Suprapubic skin (tissue), 4 donors: ENCODE measurements around the gene IL23R. TPM values are rescaled to one million over a fixed set of nuclear protein-coding genes. Genes with fewer than 3 reads are reported as not detected.

ENCODE experiments used
- DNase-seq, 2 donors: peaks; one replicate each; pipeline ENCODE4 v3.0.0-alpha.2; 2019; ENCODE audit warnings: low spot score in 2 of 2
- H3K27ac ChIP-seq: fragments of 200-600 bp; sonication (generic); one replicate; pipeline ENCODE4 v1.5.1; 2019
- H3K27me3 ChIP-seq: fragments of 200-600 bp; sonication (generic); one replicate; pipeline ENCODE4 v1.5.1; 2019
- H3K36me3 ChIP-seq: fragments of 200-600 bp; sonication (generic); one replicate; pipeline ENCODE4 v1.5.1; 2019
- H3K4me1 ChIP-seq: fragments of 200-600 bp; sonication (generic); one replicate; pipeline ENCODE4 v1.5.1; 2019
- H3K4me3 ChIP-seq: fragments of 200-600 bp; sonication (generic); one replicate; pipeline ENCODE4 v1.5.1; 2019; ENCODE audit warnings: mild to moderate bottlenecking
- H3K9me3 ChIP-seq: fragments of 200-600 bp; sonication (generic); one replicate; pipeline ENCODE4 v1.5.1; 2019
- EP300 ChIP-seq: sonication (generic); formaldehyde crosslinking; IDR thresholded peaks from one replicate; pipeline ENCODE4 v1.6.1; 2017; ENCODE audit warnings: antibody characterized with exemption
- POLR2A ChIP-seq, 2 donors: fragments of 450-650 bp; IDR thresholded peaks; one replicate each; pipeline ENCODE4 v1.6.1; 2017; ENCODE audit warnings: antibody characterized with exemption in 2 of 2, mild to moderate bottlenecking in 2 of 2, moderate library complexity in 2 of 2
- POLR2AphosphoS5 ChIP-seq, 3 donors: sonication (generic); formaldehyde crosslinking; IDR thresholded peaks; one replicate each; pipeline ENCODE4 v1.6.1; 2017; ENCODE audit warnings: antibody characterized with exemption in 3 of 3
- WGBS: methylation state at CpG from one replicate; pipeline ENCODE4 v1.1.5; 2018; 5-methylcytosine and 5-hydroxymethylcytosine counted together
- total RNA-seq, 4 donors: library from RNA; depleted of rRNA; stranded (reverse); fragments of >200 nt; gene quantifications; one replicate each; pipeline ENCODE4 v1.1.0, GENCODE V29; 2016
- TF ChIP-seq, protein P1 (sequence below), 2 donors: fragments of 200-600 bp in 1 of 2; fragments of 450-650 bp in 1 of 2; sonication (generic) in 1 of 2; IDR thresholded peaks; one replicate each; pipeline ENCODE4 v1.5.1; 2016 to 2019; ENCODE audit warnings: antibody characterized with exemption in 2 of 2, mild to moderate bottlenecking in 1 of 2, moderate library complexity in 1 of 2

Gene IL23R
- total RNA-seq, 4 donors from 2014 or later = not detected

DNA sequence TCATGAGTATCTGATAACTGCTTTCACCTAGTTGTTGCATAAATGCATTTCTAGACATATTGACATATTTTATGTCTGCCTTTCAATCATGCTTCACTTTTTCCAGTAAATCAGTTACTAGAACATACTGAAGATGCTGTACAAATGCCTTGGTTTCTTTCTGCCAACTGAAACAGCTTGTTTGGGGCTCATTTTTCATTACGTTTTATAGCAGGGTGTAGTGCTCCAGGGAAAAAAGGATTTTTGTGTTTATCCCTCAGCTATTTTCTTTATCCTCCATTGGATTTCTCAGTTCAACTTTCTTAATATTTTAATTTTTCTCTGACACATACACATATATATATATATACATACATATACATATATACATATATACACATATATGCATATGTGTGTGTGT is 51.7 kb downstream of the IL23R start:
- H3K9me3 ChIP-seq = no peaks in the 10 kb centered on the region
- no peaks in the 10 kb centered on the region for H3K36me3 ChIP-seq
- H3K4me1 ChIP-seq = no peaks in the 10 kb centered on the region
- no peaks in the 10 kb centered on the region for H3K27me3 ChIP-seq
- H3K27ac ChIP-seq = no peak overlapping the region
- no peak overlapping the region for H3K4me3 ChIP-seq
- no peak for TF ChIP-seq POLR2A (IDR thresholded peaks at IDR 0.05)
- TF ChIP-seq, protein P1, sequence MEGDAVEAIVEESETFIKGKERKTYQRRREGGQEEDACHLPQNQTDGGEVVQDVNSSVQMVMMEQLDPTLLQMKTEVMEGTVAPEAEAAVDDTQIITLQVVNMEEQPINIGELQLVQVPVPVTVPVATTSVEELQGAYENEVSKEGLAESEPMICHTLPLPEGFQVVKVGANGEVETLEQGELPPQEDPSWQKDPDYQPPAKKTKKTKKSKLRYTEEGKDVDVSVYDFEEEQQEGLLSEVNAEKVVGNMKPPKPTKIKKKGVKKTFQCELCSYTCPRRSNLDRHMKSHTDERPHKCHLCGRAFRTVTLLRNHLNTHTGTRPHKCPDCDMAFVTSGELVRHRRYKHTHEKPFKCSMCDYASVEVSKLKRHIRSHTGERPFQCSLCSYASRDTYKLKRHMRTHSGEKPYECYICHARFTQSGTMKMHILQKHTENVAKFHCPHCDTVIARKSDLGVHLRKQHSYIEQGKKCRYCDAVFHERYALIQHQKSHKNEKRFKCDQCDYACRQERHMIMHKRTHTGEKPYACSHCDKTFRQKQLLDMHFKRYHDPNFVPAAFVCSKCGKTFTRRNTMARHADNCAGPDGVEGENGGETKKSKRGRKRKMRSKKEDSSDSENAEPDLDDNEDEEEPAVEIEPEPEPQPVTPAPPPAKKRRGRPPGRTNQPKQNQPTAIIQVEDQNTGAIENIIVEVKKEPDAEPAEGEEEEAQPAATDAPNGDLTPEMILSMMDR (IDR thresholded peaks at IDR 0.05) = no peak
- no peak for TF ChIP-seq EP300
- TF ChIP-seq POLR2AphosphoS5 (IDR thresholded peaks at IDR 0.05) = no peak
- no peak for DNase-seq
- WGBS = 76% methylated on average over 1 of the region's 1 CpG

DNA sequence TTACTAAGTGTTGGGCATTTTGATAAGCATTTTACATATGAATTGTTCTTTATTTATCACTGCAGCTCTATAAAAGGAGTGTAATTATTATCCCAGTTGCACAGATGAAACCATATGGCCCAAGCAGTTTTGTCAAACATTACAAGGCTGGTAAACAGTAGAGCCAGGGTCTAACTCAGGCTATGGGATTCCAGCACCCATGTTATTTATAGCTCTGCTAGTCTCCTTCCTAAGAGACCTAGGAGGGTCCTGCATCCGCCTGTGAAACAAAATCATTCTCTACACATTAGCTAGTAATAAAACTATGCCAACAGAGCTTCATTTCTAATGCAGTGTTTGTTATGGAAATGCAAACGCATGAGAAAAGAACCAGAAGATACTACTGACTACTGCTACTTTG is 58.6 kb downstream of the IL23R start:
- no peak overlapping the region for H3K4me3 ChIP-seq
- H3K4me1 ChIP-seq = peaks cover 12% of the 10 kb centered on the region
- no peaks in the 10 kb centered on the region for H3K27me3 ChIP-seq
- no peak for TF ChIP-seq EP300
- no peak for TF ChIP-seq POLR2A (IDR thresholded peaks at IDR 0.05)
- no peak for TF ChIP-seq POLR2AphosphoS5 (IDR thresholded peaks at IDR 0.05)
- TF ChIP-seq, protein P1 (IDR thresholded peaks at IDR 0.05) = no peak
- no peaks in the 10 kb centered on the region for H3K36me3 ChIP-seq
- no peak for DNase-seq
- H3K9me3 ChIP-seq = no peaks in the 10 kb centered on the region
- no peak overlapping the region for H3K27ac ChIP-seq
- WGBS = 64% methylated on average over 2 of the region's 2 CpGs

DNA sequence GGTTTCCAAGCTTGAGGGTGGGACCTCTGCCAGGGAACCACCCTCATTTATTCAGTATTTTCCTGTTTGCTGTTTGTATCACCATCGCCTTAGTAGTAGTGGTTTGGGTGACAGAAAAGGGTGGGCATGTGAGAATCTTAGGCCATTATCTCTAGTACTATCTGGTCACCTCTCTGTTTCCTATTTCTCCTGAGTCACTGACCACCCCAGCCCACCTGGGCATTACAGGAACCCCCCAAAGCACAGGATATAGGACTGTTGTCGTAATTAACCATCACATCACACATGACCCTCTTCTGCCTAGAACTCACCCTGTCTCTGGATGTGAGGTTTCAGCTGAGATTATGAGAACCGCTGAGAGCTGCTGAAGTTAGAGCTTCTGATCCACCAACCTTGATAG is 60.4 kb downstream of the IL23R start:
- H3K27ac ChIP-seq = no peak overlapping the region
- TF ChIP-seq, protein P1 (IDR thresholded peaks at IDR 0.05) = no peak
- TF ChIP-seq POLR2A (IDR thresholded peaks at IDR 0.05) (no peak), POLR2AphosphoS5 (IDR thresholded peaks at IDR 0.05) (no peak), EP300 (no peak)
- no peak overlapping the region for H3K4me3 ChIP-seq
- no peaks in the 10 kb centered on the region for H3K27me3 ChIP-seq
- H3K4me1 ChIP-seq = peaks cover 17% of the 10 kb centered on the region
- no peaks in the 10 kb centered on the region for H3K9me3 ChIP-seq
- no peak for DNase-seq
- no peaks in the 10 kb centered on the region for H3K36me3 ChIP-seq
- WGBS = 94% methylated on average over 3 of the region's 3 CpGs

DNA sequence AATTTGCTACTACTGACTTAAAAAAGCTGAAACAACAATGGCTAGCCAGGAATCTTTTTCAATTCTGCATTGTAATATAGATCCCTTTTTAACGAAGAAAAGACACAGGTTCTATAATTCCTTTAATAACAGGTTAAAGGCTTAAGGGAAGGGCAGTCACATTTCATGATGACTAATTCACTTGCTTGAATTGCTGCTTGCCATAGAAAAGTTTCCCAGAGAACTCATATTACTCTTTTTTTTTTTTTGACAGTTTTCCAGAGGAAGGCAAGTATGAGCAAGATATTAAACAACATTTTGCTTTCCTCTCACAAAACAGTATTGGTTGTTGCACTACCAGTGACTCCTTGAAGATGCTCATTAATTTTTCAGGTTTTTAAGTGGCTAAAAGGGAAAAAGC is 60.9 kb downstream of the IL23R start:
- H3K27ac ChIP-seq = no peak overlapping the region
- no peaks in the 10 kb centered on the region for H3K27me3 ChIP-seq
- no peaks in the 10 kb centered on the region for H3K36me3 ChIP-seq
- DNase-seq = no peak
- no peak overlapping the region for H3K4me3 ChIP-seq
- no peaks in the 10 kb centered on the region for H3K9me3 ChIP-seq
- WGBS = 53% methylated on average over 1 of the region's 1 CpG
- peaks cover 17% of the 10 kb centered on the region for H3K4me1 ChIP-seq
- no peak for TF ChIP-seq POLR2A (IDR thresholded peaks at IDR 0.05)
- TF ChIP-seq EP300 = no peak
- TF ChIP-seq, protein P1 (IDR thresholded peaks at IDR 0.05) = no peak
- no peak for TF ChIP-seq POLR2AphosphoS5 (IDR thresholded peaks at IDR 0.05)

DNA sequence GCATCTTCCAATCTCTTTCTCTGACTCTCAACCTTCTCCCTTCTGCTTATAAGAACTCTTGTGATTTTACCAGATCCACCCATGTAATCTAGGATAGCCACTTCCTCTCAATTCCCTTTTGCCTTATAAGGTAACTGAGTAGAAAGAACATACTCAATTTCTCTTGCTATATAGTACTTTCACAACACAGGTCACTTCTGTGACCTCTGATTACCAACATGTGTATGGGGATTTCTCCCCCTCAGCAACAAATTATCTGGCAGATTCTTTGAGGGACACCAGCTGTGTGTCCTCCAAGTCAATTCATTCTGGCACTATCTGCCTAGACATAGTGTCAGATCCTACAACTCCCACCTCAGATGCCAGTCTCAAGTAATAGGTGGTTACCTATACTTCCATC is 62.5 kb downstream of the IL23R start:
- no peaks in the 10 kb centered on the region for H3K36me3 ChIP-seq
- H3K27me3 ChIP-seq = no peaks in the 10 kb centered on the region
- DNase-seq = no peak
- H3K9me3 ChIP-seq = no peaks in the 10 kb centered on the region
- H3K4me3 ChIP-seq = no peak overlapping the region
- H3K4me1 ChIP-seq = peaks cover 17% of the 10 kb centered on the region
- TF ChIP-seq, protein P1 (IDR thresholded peaks at IDR 0.05) = no peak
- no peak for TF ChIP-seq EP300
- no peak for TF ChIP-seq POLR2A (IDR thresholded peaks at IDR 0.05)
- TF ChIP-seq POLR2AphosphoS5 (IDR thresholded peaks at IDR 0.05) = no peak
- no peak overlapping the region for H3K27ac ChIP-seq
